Activated CD4-positive, alpha-beta T cell treated with anti-CD3 and anti-CD28 coated beads, Interleukin-2, amount 50 U/mL, for 24 hours (primary cell): ENCODE results near the gene CHSY3.

Source experiments
- DNase-seq, 2 donors: peaks; one replicate each; pipeline ENCODE4 v3.0.0-alpha.2; 2020; ENCODE audit warnings: low read depth in 1 of 2, low spot score in 1 of 2

Gene CHSY3

DNA sequence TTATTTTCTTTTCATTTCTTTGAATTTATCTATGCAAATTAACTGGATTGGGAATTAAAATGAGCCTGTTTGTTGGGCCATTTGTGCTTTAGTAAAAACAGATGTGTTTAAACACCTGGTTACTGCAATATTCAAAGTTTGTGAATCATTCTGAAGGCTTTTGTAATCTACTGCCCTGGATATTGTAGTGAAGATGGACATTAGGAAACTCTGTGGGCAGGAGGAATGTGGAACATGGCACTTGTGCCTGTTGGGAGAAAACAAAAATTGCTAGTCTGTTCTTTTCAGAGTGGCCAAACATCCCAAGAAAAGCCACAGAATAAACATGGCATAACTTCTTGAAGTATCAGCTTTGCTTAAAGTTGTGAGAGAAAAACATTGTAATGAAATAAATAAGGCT, 40.8 kb downstream of the CHSY3 start:
- DNase-seq: no peak

- DNase-seq: no peak
These were observed 41.6 kb downstream of the CHSY3 start for GRCh38 chr5:129945774-129946270.

DNA sequence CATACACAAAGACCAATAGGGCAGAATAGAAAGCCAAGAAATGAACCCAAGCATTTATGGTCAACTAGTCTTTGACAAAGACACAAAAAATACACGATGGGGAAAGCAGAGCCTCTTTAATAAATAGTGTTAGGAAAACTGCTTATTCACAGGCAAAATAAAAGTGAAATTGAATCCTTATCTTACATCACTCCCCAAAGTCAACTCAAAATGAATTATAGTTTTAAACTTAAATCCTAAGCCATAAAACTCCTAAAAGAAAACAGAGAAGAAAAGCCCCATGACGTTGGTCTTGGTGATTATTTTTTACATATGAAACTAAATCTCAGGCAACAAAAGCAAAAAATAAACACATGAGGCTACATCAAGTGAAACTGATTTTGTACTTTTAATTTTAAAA, 46.8 kb downstream of the CHSY3 start:
- DNase-seq: no peak

- no peak for DNase-seq
These were observed 54.3 kb downstream of the CHSY3 start for GRCh38 chr5:129958581-129958980.

DNA sequence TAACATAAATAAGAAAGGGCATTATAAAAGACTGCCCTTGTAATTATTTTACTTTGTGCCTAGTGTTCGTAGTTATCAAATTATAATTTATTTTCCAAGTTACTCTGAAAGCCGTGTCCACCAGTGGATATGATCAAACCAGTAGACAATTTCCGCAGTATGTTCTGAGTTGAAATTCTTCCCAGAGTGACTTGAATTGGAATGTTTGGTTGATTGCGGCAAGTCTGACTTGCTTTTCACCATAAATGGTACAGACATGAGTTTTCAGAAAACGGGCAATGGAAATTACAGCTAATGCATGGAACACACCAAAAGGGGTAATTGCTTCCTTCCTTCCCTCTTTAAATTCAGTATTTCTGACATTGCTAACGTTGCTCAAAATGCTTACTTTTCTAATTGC, 56.6 kb downstream of the CHSY3 start:
- no peak for DNase-seq

GRCh38 chr5:129962506-129962905, 58.2 kb downstream of the CHSY3 start:
- DNase-seq: no peak

DNA sequence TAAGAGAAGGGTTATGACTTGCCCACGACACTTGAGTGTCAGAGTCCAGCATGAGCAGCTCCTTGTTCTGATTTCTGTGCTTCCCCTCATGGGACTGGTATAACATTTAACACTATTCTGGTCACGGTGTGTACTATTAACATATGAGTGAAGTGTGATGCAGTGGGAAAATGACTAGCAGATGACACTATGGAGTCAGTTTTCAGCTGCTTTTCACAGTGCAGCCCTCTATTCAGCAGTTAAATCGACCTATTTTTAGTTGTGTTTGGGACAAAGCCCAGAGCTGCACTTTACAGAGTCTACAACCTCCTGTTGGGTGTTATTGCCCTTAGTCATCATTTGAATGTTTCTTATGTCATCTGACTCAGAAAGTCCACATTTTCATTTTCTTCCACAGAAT, 59.1 kb downstream of the CHSY3 start:
- no peak for DNase-seq

- DNase-seq: no peak
These were observed 61.8 kb downstream of the CHSY3 start for GRCh38 chr5:129966071-129966470.

DNA sequence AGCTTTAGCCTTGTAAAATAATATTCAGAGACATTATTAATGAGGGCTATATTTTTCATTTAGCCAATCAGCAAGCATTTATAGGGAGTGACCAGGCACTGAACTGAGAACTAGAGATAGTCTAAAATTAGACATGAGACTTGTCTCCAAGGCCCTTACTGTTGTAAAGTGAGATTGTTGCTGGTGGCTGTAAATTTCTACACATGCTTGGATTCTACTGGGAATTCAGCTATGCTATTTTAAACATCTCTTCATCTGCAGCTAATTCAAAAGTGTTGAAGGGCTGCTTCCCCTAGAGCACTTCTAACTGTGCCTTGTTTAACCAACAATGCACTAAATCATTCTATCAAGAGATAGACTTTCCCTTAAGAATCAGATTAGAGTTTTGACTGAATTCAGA, 67.4 kb downstream of the CHSY3 start:
- no peak for DNase-seq

DNA sequence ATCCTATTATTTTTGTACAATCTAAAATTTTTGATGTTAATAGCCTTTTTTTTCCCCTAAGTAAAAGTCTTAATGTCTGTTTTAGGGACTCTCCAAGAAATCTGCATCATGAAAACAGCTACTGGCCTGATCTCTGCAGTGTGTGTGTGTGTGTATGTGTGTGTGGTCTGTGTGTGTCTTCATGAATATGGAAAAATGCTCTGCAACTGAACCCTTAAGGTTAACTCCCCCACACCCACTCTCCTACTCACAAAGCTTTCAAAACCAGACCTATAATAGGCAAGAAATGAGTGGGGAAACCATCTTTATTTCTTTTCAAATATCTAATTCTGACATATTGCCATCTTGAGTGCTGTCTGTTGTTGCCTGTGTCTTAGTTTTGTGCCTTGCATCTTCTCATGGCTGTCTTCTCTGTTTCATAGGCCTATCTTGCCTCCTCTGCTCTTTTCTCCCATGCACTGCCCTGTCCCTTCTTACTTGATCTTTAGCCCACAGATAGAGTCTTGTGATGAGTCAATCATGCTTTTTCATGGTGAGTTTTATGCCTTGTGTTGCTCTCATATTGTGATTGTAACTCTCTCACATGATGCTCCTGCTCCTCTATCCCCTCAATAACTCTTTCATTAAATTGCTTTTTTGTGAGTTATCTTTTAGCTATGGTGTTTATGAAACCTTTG, 68.3 kb downstream of the CHSY3 start:
- DNase-seq: no peak

- DNase-seq: no peak
These were observed 69.6 kb downstream of the CHSY3 start for GRCh38 chr5:129973716-129974426.

DNA sequence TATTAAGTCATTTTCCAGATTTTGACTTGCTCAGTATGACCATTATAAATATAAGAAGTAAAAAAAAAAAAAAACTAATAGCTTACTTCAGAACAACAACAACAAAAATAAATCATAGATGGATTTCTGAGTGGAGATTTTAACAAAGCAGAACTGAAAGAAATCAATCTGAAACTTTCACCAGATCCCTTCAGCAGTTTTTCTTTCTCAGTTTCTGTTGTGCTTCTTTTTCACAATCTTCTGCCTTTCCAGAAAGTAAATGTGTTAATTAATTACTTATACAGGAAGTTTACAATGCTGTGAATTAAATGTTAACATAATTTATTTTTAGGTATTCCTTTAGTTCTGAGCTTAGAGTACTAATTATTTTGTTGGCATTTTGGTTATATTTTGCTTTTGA, 73.5 kb downstream of the CHSY3 start:
- DNase-seq: no peak

DNA sequence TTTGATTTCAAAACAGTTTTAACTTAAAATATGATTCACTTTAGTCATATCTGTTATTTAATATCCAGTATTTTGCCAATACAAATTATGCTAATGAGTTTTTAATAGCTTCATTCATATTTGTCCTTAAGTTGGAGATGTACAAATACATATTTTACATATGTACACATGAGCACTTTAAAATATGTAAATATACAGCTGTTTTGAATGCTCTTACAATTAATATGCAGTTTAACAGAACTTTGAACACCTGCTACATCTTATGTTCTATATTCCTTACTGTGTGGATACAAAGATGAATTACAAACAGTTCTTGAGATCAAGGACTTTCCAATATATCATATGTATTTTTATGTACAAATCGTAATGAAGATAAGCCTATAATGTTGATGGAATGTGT, 74.0 kb downstream of the CHSY3 start:
- no peak for DNase-seq

DNA sequence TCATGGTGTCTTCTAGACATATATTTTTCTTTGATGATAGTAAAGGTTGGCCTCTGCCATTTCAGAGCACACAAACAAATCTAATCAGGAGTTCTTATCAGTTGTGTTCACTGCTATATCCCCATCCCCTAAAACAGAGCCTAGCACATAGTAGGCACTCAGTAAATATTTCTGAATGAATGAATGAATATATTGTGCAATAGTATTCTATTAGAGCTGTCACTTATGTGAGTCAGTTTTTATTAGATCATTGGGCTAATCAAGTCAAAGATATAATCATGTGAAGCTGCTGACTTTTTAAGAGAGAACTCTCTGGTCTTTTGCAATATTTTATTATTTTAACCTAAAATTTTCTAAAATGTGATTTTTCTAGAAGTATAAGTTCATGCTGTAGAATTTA, 84.2 kb downstream of the CHSY3 start:
- DNase-seq: no peak

DNA sequence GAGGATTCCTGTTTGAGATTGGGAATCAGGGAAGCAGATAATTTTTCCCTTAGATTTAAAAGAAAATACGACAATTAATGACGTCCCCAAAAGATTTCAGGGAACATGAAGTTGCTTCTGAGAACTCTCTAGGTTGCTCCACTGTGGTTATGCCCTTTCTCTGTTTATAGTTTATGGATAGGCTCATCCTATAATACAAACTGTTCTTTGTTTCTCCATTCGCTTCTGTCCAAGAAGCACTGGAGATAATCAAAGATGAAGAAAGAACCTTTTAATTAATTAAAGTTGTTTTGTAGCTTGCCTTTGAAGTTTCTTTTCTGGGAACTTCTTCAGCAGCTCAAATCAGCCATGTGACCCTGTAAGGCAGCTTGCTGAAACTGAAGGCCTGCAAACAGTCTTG, 87.5 kb downstream of the CHSY3 start:
- DNase-seq: no peak

- no peak for DNase-seq
These were observed 92.6 kb downstream of the CHSY3 start for GRCh38 chr5:129996896-129997295.

- no peak for DNase-seq
These were observed 96.2 kb downstream of the CHSY3 start for GRCh38 chr5:130000460-130000859.

DNA sequence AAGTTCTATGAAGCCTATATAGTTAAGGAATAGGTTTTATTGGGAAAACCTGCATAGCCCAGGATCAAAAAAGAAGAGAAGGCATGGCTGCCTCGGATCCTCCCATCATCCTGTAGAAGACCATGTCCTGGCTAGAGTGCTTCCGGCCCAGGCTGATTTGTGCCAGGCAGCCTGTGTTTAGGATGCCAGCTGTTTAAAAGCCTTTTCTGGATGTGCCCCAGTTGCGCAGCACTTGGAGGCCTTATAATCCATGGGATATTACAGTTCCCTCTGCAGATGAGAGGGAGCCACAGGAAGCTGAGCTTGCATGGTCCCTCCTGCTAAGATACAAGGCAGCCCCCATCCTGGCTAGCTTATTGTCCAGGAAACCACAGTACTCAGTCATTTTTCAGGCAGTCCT, 97.9 kb downstream of the CHSY3 start:
- no peak for DNase-seq

GRCh38 chr5:130002876-130003275, 98.6 kb downstream of the CHSY3 start:
- DNase-seq: no peak

GRCh38 chr5:130011986-130012385, 107.7 kb downstream of the CHSY3 start:
- no peak for DNase-seq

- DNase-seq: no peak
These were observed 112.9 kb downstream of the CHSY3 start for GRCh38 chr5:130017173-130017572.

- DNase-seq: no peak
These were observed 114.4 kb downstream of the CHSY3 start for GRCh38 chr5:130018641-130019040.

DNA sequence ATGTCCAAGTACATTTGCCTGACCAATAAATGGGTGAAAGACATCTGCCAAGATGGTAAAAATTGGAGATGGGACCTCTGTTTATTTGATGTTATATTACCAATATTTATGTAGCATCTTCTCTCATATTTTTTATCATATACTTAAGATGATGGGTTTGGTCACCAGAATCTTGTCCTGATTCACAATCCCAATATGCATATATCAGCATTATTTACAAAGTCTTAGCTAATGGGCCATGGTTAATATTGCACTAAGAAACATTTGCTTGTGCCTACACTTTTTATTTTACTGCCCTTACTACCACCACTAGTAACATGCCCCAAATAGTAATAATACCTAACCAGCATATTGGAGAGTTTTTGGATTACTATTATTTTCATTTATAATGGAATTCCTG, 116.7 kb downstream of the CHSY3 start:
- DNase-seq: no peak
